ENCODE measurements around the gene AP4E1.

The AP4E1 gene

GRCh38 chr15:50876260-50876988 lies 32.1 kb upstream of the AP4E1 start:
- no peaks in the 10 kb centered on the region for H3K27me3 ChIP-seq (ENCODE audit: control insufficient read depth in 1 of 2, insufficient read depth in 2 of 2, low read length in 2 of 2)
- H3K9ac ChIP-seq (ENCODE audit: low read depth in 1 of 2, low read length in 2 of 2), result peak overlapping the region in 1 of 2 donors; percentile 45
- no peaks in the 10 kb centered on the region for H3K36me3 ChIP-seq (ENCODE audit: control insufficient read depth in 1 of 2, insufficient read depth in 2 of 2, low read length in 2 of 2)
- peaks cover 0 to 4% of the 10 kb centered on the region in 2 donors for H3K4me1 ChIP-seq (ENCODE audit: control insufficient read depth in 1 of 2, insufficient read depth in 2 of 2, low read length in 2 of 2)
- no peak overlapping the region for H3K27ac ChIP-seq (ENCODE audit: low read depth, low read length)
- H3K9me3 ChIP-seq (ENCODE audit: control insufficient read depth in 1 of 2, low read length in 2 of 2), result no peaks in the 10 kb centered on the region
- peak overlapping the region; percentile 60 to 63 for H3K4me3 ChIP-seq (ENCODE audit: low read depth in 1 of 2, low read length in 2 of 2)

GRCh38 chr15:50876989-50877360 lies 31.5 kb upstream of the AP4E1 start:
- H3K9ac ChIP-seq (ENCODE audit: low read depth in 1 of 2, low read length in 2 of 2), result peak overlapping the region in 1 of 2 donors; percentile 45
- peaks cover 0 to 4% of the 10 kb centered on the region in 2 donors for H3K4me1 ChIP-seq (ENCODE audit: control insufficient read depth in 1 of 2, insufficient read depth in 2 of 2, low read length in 2 of 2)
- H3K27ac ChIP-seq (ENCODE audit: low read depth, low read length), result no peak overlapping the region

GRCh38 chr15:50879016-50879617 lies 29.4 kb upstream of the AP4E1 start:
- no peak overlapping the region for H3K27ac ChIP-seq (ENCODE audit: low read depth, low read length)

More at GRCh38 chr15:50876989-50877360, 31.5 kb upstream of the AP4E1 start:
- H3K9me3 ChIP-seq (ENCODE audit: control insufficient read depth in 1 of 2, low read length in 2 of 2), result no peaks in the 10 kb centered on the region
- no peaks in the 10 kb centered on the region for H3K36me3 ChIP-seq (ENCODE audit: control insufficient read depth in 1 of 2, insufficient read depth in 2 of 2, low read length in 2 of 2)
- peak overlapping the region; percentile 60 to 63 for H3K4me3 ChIP-seq (ENCODE audit: low read depth in 1 of 2, low read length in 2 of 2)
- H3K27me3 ChIP-seq (ENCODE audit: control insufficient read depth in 1 of 2, insufficient read depth in 2 of 2, low read length in 2 of 2), result no peaks in the 10 kb centered on the region

GRCh38 chr15:50880206-50880605 lies 28.3 kb upstream of the AP4E1 start:
- H3K27me3 ChIP-seq (ENCODE audit: control insufficient read depth in 1 of 2, insufficient read depth in 2 of 2, low read length in 2 of 2), result no peaks in the 10 kb centered on the region
- H3K36me3 ChIP-seq (ENCODE audit: control insufficient read depth in 1 of 2, insufficient read depth in 2 of 2, low read length in 2 of 2), result no peaks in the 10 kb centered on the region
- peaks cover 5 to 16% of the 10 kb centered on the region in 2 donors for H3K4me1 ChIP-seq (ENCODE audit: control insufficient read depth in 1 of 2, insufficient read depth in 2 of 2, low read length in 2 of 2)
- H3K4me3 ChIP-seq (ENCODE audit: low read depth in 1 of 2, low read length in 2 of 2), result no peak overlapping the region
- no peak overlapping the region for H3K27ac ChIP-seq (ENCODE audit: low read depth, low read length)
- no peaks in the 10 kb centered on the region for H3K9me3 ChIP-seq (ENCODE audit: control insufficient read depth in 1 of 2, low read length in 2 of 2)
- H3K9ac ChIP-seq (ENCODE audit: low read depth in 1 of 2, low read length in 2 of 2), result no peak overlapping the region

More at GRCh38 chr15:50879016-50879617, 29.4 kb upstream of the AP4E1 start:
- Histone ChIP-seq H3K9me3 (ENCODE audit: control insufficient read depth in 1 of 2, low read length in 2 of 2) (no peaks in the 10 kb centered on the region), H3K9ac (ENCODE audit: low read depth in 1 of 2, low read length in 2 of 2) (no peak overlapping the region), H3K36me3 (ENCODE audit: control insufficient read depth in 1 of 2, insufficient read depth in 2 of 2, low read length in 2 of 2) (no peaks in the 10 kb centered on the region), H3K4me1 (ENCODE audit: control insufficient read depth in 1 of 2, insufficient read depth in 2 of 2, low read length in 2 of 2) (peaks cover 4 to 5% of the 10 kb centered on the region in 2 donors), H3K27me3 (ENCODE audit: control insufficient read depth in 1 of 2, insufficient read depth in 2 of 2, low read length in 2 of 2) (no peaks in the 10 kb centered on the region), H3K4me3 (ENCODE audit: low read depth in 1 of 2, low read length in 2 of 2) (no peak overlapping the region)

GRCh38 chr15:50880651-50881114 lies 27.8 kb upstream of the AP4E1 start:
- H3K9ac ChIP-seq (ENCODE audit: low read depth in 1 of 2, low read length in 2 of 2), result no peak overlapping the region
- no peak overlapping the region for H3K4me3 ChIP-seq (ENCODE audit: low read depth in 1 of 2, low read length in 2 of 2)
- no peaks in the 10 kb centered on the region for H3K9me3 ChIP-seq (ENCODE audit: control insufficient read depth in 1 of 2, low read length in 2 of 2)
- no peak overlapping the region for H3K27ac ChIP-seq (ENCODE audit: low read depth, low read length)
- H3K4me1 ChIP-seq (ENCODE audit: control insufficient read depth in 1 of 2, insufficient read depth in 2 of 2, low read length in 2 of 2), result peaks cover 7 to 17% of the 10 kb centered on the region in 2 donors
- H3K36me3 ChIP-seq (ENCODE audit: control insufficient read depth in 1 of 2, insufficient read depth in 2 of 2, low read length in 2 of 2), result no peaks in the 10 kb centered on the region
- H3K27me3 ChIP-seq (ENCODE audit: control insufficient read depth in 1 of 2, insufficient read depth in 2 of 2, low read length in 2 of 2), result no peaks in the 10 kb centered on the region

GRCh38 chr15:50881121-50882048 lies 27.1 kb upstream of the AP4E1 start:
- Histone ChIP-seq H3K4me1 (ENCODE audit: control insufficient read depth in 1 of 2, insufficient read depth in 2 of 2, low read length in 2 of 2) (peaks cover 7 to 17% of the 10 kb centered on the region in 2 donors), H3K27ac (ENCODE audit: low read depth, low read length) (no peak overlapping the region), H3K4me3 (ENCODE audit: low read depth in 1 of 2, low read length in 2 of 2) (no peak overlapping the region), H3K9ac (ENCODE audit: low read depth in 1 of 2, low read length in 2 of 2) (no peak overlapping the region), H3K36me3 (ENCODE audit: control insufficient read depth in 1 of 2, insufficient read depth in 2 of 2, low read length in 2 of 2) (no peaks in the 10 kb centered on the region), H3K9me3 (ENCODE audit: control insufficient read depth in 1 of 2, low read length in 2 of 2) (no peaks in the 10 kb centered on the region), H3K27me3 (ENCODE audit: control insufficient read depth in 1 of 2, insufficient read depth in 2 of 2, low read length in 2 of 2) (no peaks in the 10 kb centered on the region)

- Histone ChIP-seq H3K4me1 (ENCODE audit: control insufficient read depth in 1 of 2, insufficient read depth in 2 of 2, low read length in 2 of 2) (peaks cover 4 to 17% of the 10 kb centered on the region in 2 donors), H3K9me3 (ENCODE audit: control insufficient read depth in 1 of 2, low read length in 2 of 2) (no peaks in the 10 kb centered on the region), H3K4me3 (ENCODE audit: low read depth in 1 of 2, low read length in 2 of 2) (no peak overlapping the region), H3K9ac (ENCODE audit: low read depth in 1 of 2, low read length in 2 of 2) (no peak overlapping the region), H3K27me3 (ENCODE audit: control insufficient read depth in 1 of 2, insufficient read depth in 2 of 2, low read length in 2 of 2) (no peaks in the 10 kb centered on the region), H3K36me3 (ENCODE audit: control insufficient read depth in 1 of 2, insufficient read depth in 2 of 2, low read length in 2 of 2) (no peaks in the 10 kb centered on the region), H3K27ac (ENCODE audit: low read depth, low read length) (no peak overlapping the region)
These were observed 24.6 kb upstream of the AP4E1 start for GRCh38 chr15:50883903-50884302.

GRCh38 chr15:50884540-50884939 lies 23.9 kb upstream of the AP4E1 start:
- Histone ChIP-seq H3K36me3 (ENCODE audit: control insufficient read depth in 1 of 2, insufficient read depth in 2 of 2, low read length in 2 of 2) (no peaks in the 10 kb centered on the region), H3K27ac (ENCODE audit: low read depth, low read length) (no peak overlapping the region), H3K4me3 (ENCODE audit: low read depth in 1 of 2, low read length in 2 of 2) (no peak overlapping the region), H3K27me3 (ENCODE audit: control insufficient read depth in 1 of 2, insufficient read depth in 2 of 2, low read length in 2 of 2) (no peaks in the 10 kb centered on the region), H3K9ac (ENCODE audit: low read depth in 1 of 2, low read length in 2 of 2) (no peak overlapping the region), H3K9me3 (ENCODE audit: control insufficient read depth in 1 of 2, low read length in 2 of 2) (no peaks in the 10 kb centered on the region), H3K4me1 (ENCODE audit: control insufficient read depth in 1 of 2, insufficient read depth in 2 of 2, low read length in 2 of 2) (peaks cover 4 to 17% of the 10 kb centered on the region in 2 donors)

- no peak overlapping the region for H3K27ac ChIP-seq (ENCODE audit: low read depth, low read length)
- no peaks in the 10 kb centered on the region for H3K27me3 ChIP-seq (ENCODE audit: control insufficient read depth in 1 of 2, insufficient read depth in 2 of 2, low read length in 2 of 2)
- H3K9ac ChIP-seq (ENCODE audit: low read depth in 1 of 2, low read length in 2 of 2), result no peak overlapping the region
- no peaks in the 10 kb centered on the region for H3K36me3 ChIP-seq (ENCODE audit: control insufficient read depth in 1 of 2, insufficient read depth in 2 of 2, low read length in 2 of 2)
- H3K4me3 ChIP-seq (ENCODE audit: low read depth in 1 of 2, low read length in 2 of 2), result no peak overlapping the region
- peaks cover 0 to under 1% of the 10 kb centered on the region in 2 donors for H3K9me3 ChIP-seq (ENCODE audit: control insufficient read depth in 1 of 2, low read length in 2 of 2)
- peaks cover 4 to 17% of the 10 kb centered on the region in 2 donors for H3K4me1 ChIP-seq (ENCODE audit: control insufficient read depth in 1 of 2, insufficient read depth in 2 of 2, low read length in 2 of 2)
These were observed 22.4 kb upstream of the AP4E1 start for GRCh38 chr15:50886139-50886467.

Measured in duodenal mucosa (tissue), 2 donors.